GM12878 (cell line): ENCODE measurements around the gene CRX. TPM values are rescaled to one million over a fixed set of nuclear protein-coding genes. Genes with fewer than 3 reads are reported as not detected.

ENCODE experiments used
- ATAC-seq: fragments of 200-7000 bp; cut with Tn5 transposase; 3 replicates; pipeline ENCODE4 v1.9.1; 2020; ENCODE audit warnings: mild to moderate bottlenecking, moderate library complexity
- BruUV-seq: library from RNA; stranded (reverse); fragments of 400-500 nt; replicated peaks from 2 replicates; lab custom pipeline; 2021; lab: Mats Ljungman, UMichigan
- CTCF ChIA-PET: fragments of 300-600 bp; sonication (Branson Sonifier 250); formaldehyde crosslinking; extraction: SDS; loops from one replicate; lab custom pipeline; 2021; ENCODE audit warnings: inconsistent platforms; lab: Yijun Ruan, JAX
- POLR2A ChIA-PET: fragments of 350-600 bp; formaldehyde crosslinking; extraction: SDS; loops from one replicate; lab custom pipeline; 2021; ENCODE audit warnings: inconsistent platforms; lab: Charles Lee
- RAD21 ChIA-PET: fragments of 300-600 bp; sonication (Branson Sonifier 250); formaldehyde crosslinking; loops from one replicate; lab custom pipeline; 2023; ENCODE audit warnings: antibody characterized with exemption; ENCODE audit not compliant: unreplicated experiment; lab: Charles Lee
- SMC1A ChIA-PET: fragments of 300-600 bp; sonication (Branson Sonifier 250); formaldehyde crosslinking; loops from one replicate; lab custom pipeline; 2023; ENCODE audit not compliant: unreplicated experiment, uncharacterized antibody; lab: Charles Lee
- DNase-seq: peaks from one replicate; pipeline ENCODE4 v3.0.0-alpha.2; 2011; ENCODE audit warnings: low read depth, low spot score
- FAIRE-seq: peaks from 3 replicates; lab custom pipeline; 2011; peaks lifted over from hg19 to GRCh38; lab: Jason Lieb, UNC
- H2AFZ ChIP-seq: 2 replicates; pipeline ENCODE4 v1.6.0; 2011; ENCODE audit warnings: low read depth, low read length, control low read depth; ENCODE audit not compliant: control insufficient read depth
- H3K27ac ChIP-seq: 2 replicates; pipeline ENCODE4 v1.5.1; 2011; ENCODE audit warnings: control low read depth; ENCODE audit not compliant: control insufficient read depth, insufficient read depth
- H3K27me3 ChIP-seq, 2 experiments: replicated peaks in 1 of 2; 2 replicates each; pipeline versions ENCODE4 v1.6.0 to v1.6.1; 2011; ENCODE audit warnings: low read length in 1 of 2; ENCODE audit not compliant: control insufficient read depth in 2 of 2, insufficient read depth in 2 of 2
- H3K36me3 ChIP-seq, 2 experiments: 2 replicates each; pipeline ENCODE4 v1.5.1; 2011; ENCODE audit warnings: low read length in 1 of 2; ENCODE audit not compliant: control insufficient read depth in 2 of 2, insufficient read depth in 2 of 2
- H3K4me1 ChIP-seq: 2 replicates; pipeline ENCODE4 v1.6.1; 2011; ENCODE audit warnings: mild to moderate bottlenecking, low read length, moderate library complexity, mixed read lengths; ENCODE audit not compliant: control insufficient read depth, insufficient read depth
- H3K4me2 ChIP-seq: 2 replicates; pipeline ENCODE4 v1.6.0; 2011; ENCODE audit warnings: control low read depth; ENCODE audit not compliant: control insufficient read depth, insufficient read depth
- H3K4me3 ChIP-seq: fragments of 200-600 bp; sonication (generic); 2 replicates; pipeline ENCODE4 v1.5.1; 2016
- H3K79me2 ChIP-seq: 2 replicates; pipeline ENCODE4 v1.6.0; 2011; ENCODE audit warnings: low read length; ENCODE audit not compliant: control insufficient read depth, insufficient read depth
- H3K9ac ChIP-seq: 2 replicates; pipeline ENCODE4 v1.8.0; 2011; ENCODE audit warnings: low read length, control low read depth, mixed read lengths; ENCODE audit not compliant: control insufficient read depth, insufficient read depth
- H3K9me3 ChIP-seq: replicated peaks from 3 replicates; pipeline ENCODE4 v1.5.1; 2011; ENCODE audit warnings: mild to moderate bottlenecking, low read length; ENCODE audit not compliant: control insufficient read depth, insufficient read depth
- H4K20me1 ChIP-seq: 2 replicates; pipeline ENCODE4 v1.6.0; 2011; ENCODE audit not compliant: control insufficient read depth, insufficient read depth
- ASH2L ChIP-seq: fragments of 300-600, 200-600 bp; sonication (generic); IDR thresholded peaks from 2 replicates; pipeline ENCODE4 v1.6.1; 2017; ENCODE audit warnings: low read depth, mild to moderate bottlenecking, borderline replicate concordance
- DPF2 ChIP-seq: fragments of 450-650 bp; IDR thresholded peaks from 2 replicates; pipeline ENCODE4 v1.6.1; 2017; ENCODE audit warnings: mild to moderate bottlenecking
- EGR1 ChIP-seq, 2 experiments: IDR thresholded peaks; 1 replicate in 1 of 2; 2 replicates in 1 of 2; pipeline ENCODE4 v1.6.1; 2011 to 2012; ENCODE audit warnings: low read depth in 2 of 2, low read length in 2 of 2, borderline replicate concordance in 1 of 2, mild to moderate bottlenecking in 1 of 2, moderate library complexity in 1 of 2
- POU2F2 ChIP-seq: IDR thresholded peaks from 3 replicates; pipeline ENCODE4 v1.6.1; 2011; ENCODE audit warnings: low read depth, mild to moderate bottlenecking, low read length, borderline replicate concordance
- USF1 ChIP-seq: IDR thresholded peaks from 2 replicates; pipeline ENCODE4 v1.6.1; 2011; ENCODE audit warnings: borderline replicate concordance, low read depth, mild to moderate bottlenecking, moderate library complexity, mixed read lengths, low read length; ENCODE audit not compliant: insufficient read depth; ENCODE audit errors: extremely low read length
- ZNF24 ChIP-seq: fragments of 450-650 bp; IDR thresholded peaks from 2 replicates; pipeline ENCODE4 v1.6.1; 2017; ENCODE audit warnings: antibody characterized with exemption, mild to moderate bottlenecking
- WGBS: methylation state at CpG from one replicate; pipeline ENCODE4 v1.1.6; 2016; ENCODE audit warnings: low lambda C conversion rate; ENCODE audit not compliant: insufficient replicate concordance, insufficient coverage; ENCODE audit errors: missing lambda C conversion rate; 5-methylcytosine and 5-hydroxymethylcytosine counted together
- in situ Hi-C: fragments of 300-500 bp; cut with MboI; formaldehyde crosslinking; loops from 9 replicates; pipeline ENCODE4 v1.14.3; 2018; ENCODE audit warnings: mixed read lengths
- intact Hi-C: fragments of 100-400 bp; cut with micrococcal nuclease; formaldehyde crosslinking; loops from one replicate; pipeline ENCODE4 v1.14.2; 2022; ENCODE audit not compliant: unreplicated experiment
- polyA plus RNA-seq, 11 experiments: library from polyadenylated mRNA; depleted of rRNA in 4 of 11; unstranded in 6 of 11; stranded (reverse) in 5 of 11; fragments of >200 nt; fragmentation: Nextera tagmentation in 4 of 11; fragmentation: Illumina TruSeq in 1 of 11; extraction: Ambion mirVana in 4 of 11; extraction: Trizol in 1 of 11; gene quantifications; 1 replicate in 1 of 11; 2 replicates in 10 of 11; pipeline versions ENCODE4 v1.2.1 to v1.2.3, GENCODE V29; 2011 to 2016; ENCODE audit warnings: inconsistent platforms in 2 of 11, missing spikeins in 2 of 11, low read depth in 1 of 11
- total RNA-seq, 4 experiments: library from RNA; depleted of rRNA in 3 of 4; stranded (reverse); fragments of >200 nt in 3 of 4; fragmentation: Illumina TruSeq in 1 of 4; extraction: Trizol in 1 of 4; gene quantifications; 2 replicates each; pipeline versions ENCODE4 v1.2.1 to v1.2.3, GENCODE V29; 2013 to 2021
- TF ChIP-seq, protein P1 (sequence below): IDR thresholded peaks from 2 replicates; pipeline ENCODE4 v1.6.1; 2011; ENCODE audit warnings: low read depth, mild to moderate bottlenecking, low read length, moderate library complexity, borderline replicate concordance; ENCODE audit errors: extremely low read depth

The CRX gene
- total and polyA plus RNA-seq, 10 of the 15 experiments (the other 5 are each of a cell fraction or from before 2014, with no cell fraction given): not detected

- no TSS peak for BruUV-seq
- CTCF ChIA-PET: no interaction called here
- Histone ChIP-seq H3K27me3 (no peaks in the 10 kb centered on the region), H3K4me2 (no peak overlapping the region), H3K79me2 (no peaks in the 10 kb centered on the region), H3K4me3 (no peak overlapping the region), H3K4me1 (no peaks in the 10 kb centered on the region), H3K9ac (no peak overlapping the region), H3K36me3 (no peaks in the 10 kb centered on the region), H3K27ac (no peak overlapping the region), H2AFZ (no peak overlapping the region), H4K20me1 (no peaks in the 10 kb centered on the region), H3K9me3 (no peaks in the 10 kb centered on the region; the same call in 2 of the 3 replicates)
- POLR2A ChIA-PET: no interaction called here
- FAIRE-seq (no peak), ATAC-seq (no peak), DNase-seq (no peak)
- intact Hi-C loops: no loop called here
- in situ Hi-C loops: no loop called here
- SMC1A ChIA-PET: no interaction called here
- RAD21 ChIA-PET: no interaction called here
- TF ChIP-seq, protein P1, sequence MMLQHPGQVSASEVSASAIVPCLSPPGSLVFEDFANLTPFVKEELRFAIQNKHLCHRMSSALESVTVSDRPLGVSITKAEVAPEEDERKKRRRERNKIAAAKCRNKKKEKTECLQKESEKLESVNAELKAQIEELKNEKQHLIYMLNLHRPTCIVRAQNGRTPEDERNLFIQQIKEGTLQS: no peak
- TF ChIP-seq ZNF24: peak; percentile 69
- WGBS: 6% methylated on average over 7 of the region's 7 CpGs
Observed at GRCh38 chr19:47890865-47891621, 69.3 kb downstream of the CRX start.

DNA sequence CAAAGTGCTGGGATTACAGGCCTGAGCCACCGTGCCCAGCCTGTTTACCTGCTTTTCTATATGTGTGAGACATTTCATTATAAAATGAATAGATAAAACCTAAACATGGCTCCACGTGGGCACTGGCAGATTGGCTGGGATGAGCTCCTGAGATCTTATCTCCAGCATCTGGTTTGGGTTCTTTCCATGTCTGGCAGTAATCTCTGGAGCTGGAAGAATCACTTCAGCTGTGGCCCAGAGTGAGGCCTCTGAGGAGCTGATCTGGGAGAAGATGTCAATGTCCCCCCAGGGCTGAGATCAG is 69.8 kb downstream of the CRX start:
- no peaks in the 10 kb centered on the region; the same call in 2 of the 3 replicates for H3K9me3 ChIP-seq
- no peaks in the 10 kb centered on the region for H3K79me2 ChIP-seq
- RAD21 ChIA-PET: no interaction called here
- WGBS: 5% methylated on average over 2 of the region's 2 CpGs
- DNase-seq (no peak), ATAC-seq (no peak), FAIRE-seq (no peak)
- SMC1A ChIA-PET: no interaction called here
- H4K20me1 ChIP-seq: no peaks in the 10 kb centered on the region
- H3K9ac ChIP-seq: no peak overlapping the region
- H3K4me2 ChIP-seq: no peak overlapping the region
- no peak overlapping the region for H3K27ac ChIP-seq
- no peaks in the 10 kb centered on the region for H3K36me3 ChIP-seq
- H2AFZ ChIP-seq: no peak overlapping the region
- CTCF ChIA-PET: no interaction called here
- no peaks in the 10 kb centered on the region for H3K27me3 ChIP-seq
- no peak overlapping the region for H3K4me3 ChIP-seq
- no peaks in the 10 kb centered on the region for H3K4me1 ChIP-seq
- in situ Hi-C loops (no loop called here), intact Hi-C loops (no loop called here)
- POLR2A ChIA-PET: no interaction called here
- TF ChIP-seq POU2F2 (no peak), EGR1 (IDR thresholded peaks at IDR 0.05; ENCODE audit: borderline replicate concordance in 1 of 2, low read depth in 2 of 2, low read length in 2 of 2) (no peak), DPF2 (no peak), USF1 (no peak), ASH2L (no peak)
- BruUV-seq: no TSS peak
